Lower leg skin (tissue), 3 donors: ENCODE results near the gene CALHM5.

Experiments used
- POLR2A ChIP-seq, 2 donors: fragments of 450-650 bp; IDR thresholded peaks; one replicate each; pipeline ENCODE4 v1.6.1; 2016 to 2017; ENCODE audit warnings: antibody characterized with exemption in 2 of 2, mild to moderate bottlenecking in 1 of 2, moderate library complexity in 1 of 2
- TF ChIP-seq, protein P1 (sequence below), 3 donors: fragments of 450-650 bp; IDR thresholded peaks; one replicate each; pipeline ENCODE4 v1.5.1; 2016; ENCODE audit warnings: antibody characterized with exemption in 3 of 3, mild to moderate bottlenecking in 3 of 3, moderate library complexity in 2 of 3

DNA sequence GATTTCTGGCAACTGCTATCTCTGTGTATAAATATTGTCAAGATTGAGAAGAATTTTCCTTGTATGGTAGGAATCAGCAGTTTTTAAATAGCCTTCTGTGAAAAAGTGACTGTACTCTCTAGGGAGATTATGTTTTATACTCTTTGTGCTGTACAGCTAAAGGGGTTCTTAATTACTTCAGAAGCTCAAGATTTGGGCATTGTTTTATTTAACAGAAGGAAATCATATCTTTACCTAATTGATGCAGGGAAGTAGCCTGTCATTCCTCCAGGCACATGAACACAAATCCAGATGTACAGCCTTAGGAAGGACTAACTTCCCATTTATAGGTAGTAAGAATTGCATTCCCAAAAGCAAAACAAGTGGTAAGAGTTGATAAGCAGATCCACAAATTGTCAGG lies 1.3 kb downstream of the CALHM5 start:
- TF ChIP-seq, protein P1, sequence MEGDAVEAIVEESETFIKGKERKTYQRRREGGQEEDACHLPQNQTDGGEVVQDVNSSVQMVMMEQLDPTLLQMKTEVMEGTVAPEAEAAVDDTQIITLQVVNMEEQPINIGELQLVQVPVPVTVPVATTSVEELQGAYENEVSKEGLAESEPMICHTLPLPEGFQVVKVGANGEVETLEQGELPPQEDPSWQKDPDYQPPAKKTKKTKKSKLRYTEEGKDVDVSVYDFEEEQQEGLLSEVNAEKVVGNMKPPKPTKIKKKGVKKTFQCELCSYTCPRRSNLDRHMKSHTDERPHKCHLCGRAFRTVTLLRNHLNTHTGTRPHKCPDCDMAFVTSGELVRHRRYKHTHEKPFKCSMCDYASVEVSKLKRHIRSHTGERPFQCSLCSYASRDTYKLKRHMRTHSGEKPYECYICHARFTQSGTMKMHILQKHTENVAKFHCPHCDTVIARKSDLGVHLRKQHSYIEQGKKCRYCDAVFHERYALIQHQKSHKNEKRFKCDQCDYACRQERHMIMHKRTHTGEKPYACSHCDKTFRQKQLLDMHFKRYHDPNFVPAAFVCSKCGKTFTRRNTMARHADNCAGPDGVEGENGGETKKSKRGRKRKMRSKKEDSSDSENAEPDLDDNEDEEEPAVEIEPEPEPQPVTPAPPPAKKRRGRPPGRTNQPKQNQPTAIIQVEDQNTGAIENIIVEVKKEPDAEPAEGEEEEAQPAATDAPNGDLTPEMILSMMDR (IDR thresholded peaks at IDR 0.05): no peak
- TF ChIP-seq POLR2A (IDR thresholded peaks at IDR 0.05): no peak
